HCT116 (cell line): Measurements from ENCODE around the gene LRRC75A. TPM values are rescaled to one million over a fixed set of nuclear protein-coding genes. Genes with fewer than 3 reads are reported as not detected.
A peak's percentile ranks its signal among the peaks of the same experiment; 100 is the strongest.

ENCODE experiments used
- ATAC-seq: fragments of 200-7000 bp; cut with Tn5 transposase; 2 replicates; pipeline ENCODE4 v1.9.1; 2020; ENCODE audit warnings: mild to moderate bottlenecking, moderate library complexity
- BruUV-seq: library from RNA; stranded (reverse); fragments of 400-500 nt; replicated peaks from 2 replicates; lab custom pipeline; 2021; lab: Mats Ljungman, UMichigan
- CTCF ChIA-PET: fragments of 300-600 bp; sonication (Branson Sonifier 250); formaldehyde crosslinking; loops from one replicate; lab custom pipeline; 2021; ENCODE audit warnings: antibody characterized with exemption; lab: Charles Lee
- POLR2A ChIA-PET: fragments of 300-600, 350-600 bp; sonication (Branson Sonifier 250); formaldehyde crosslinking; loops from one replicate; lab custom pipeline; 2021; ENCODE audit warnings: antibody characterized with exemption; lab: Charles Lee
- RAD21 ChIA-PET, 2 experiments: fragments of 300-600 bp; sonication (Branson Sonifier 250); formaldehyde crosslinking; loops; one replicate each; lab custom pipeline; 2023; ENCODE audit warnings: low total read pairs in 2 of 2; ENCODE audit not compliant: uncharacterized antibody in 2 of 2, unreplicated experiment in 2 of 2, low non-redundant PET in 1 of 2; lab: Charles Lee
- DNase-seq: peaks from one replicate; pipeline ENCODE4 v3.0.0-alpha.2; 2010; ENCODE audit warnings: low read depth, low spot score
- H2AFZ ChIP-seq: fragments of 200-600 bp; shearing (Covaris generic), sonication (generic); 2 replicates; pipeline ENCODE4 v1.6.1; 2017; ENCODE audit warnings: low read depth, mixed run types, mixed read lengths, antibody characterized with exemption, low read length; ENCODE audit not compliant: poor library complexity, severe bottlenecking
- H3K27ac ChIP-seq: 2 replicates; pipeline ENCODE4 v1.5.1; 2012; ENCODE audit warnings: low read depth, low read length
- H3K27me3 ChIP-seq: fragments of 200-600 bp; sonication (generic); 2 replicates; pipeline ENCODE4 v1.6.1; 2016; ENCODE audit warnings: mixed run types, low read length, mixed read lengths; ENCODE audit not compliant: insufficient read depth
- H3K36me3 ChIP-seq, 2 experiments: fragments of 200-500 bp in 1 of 2; fragments of 200-600 bp in 1 of 2; sonication (Bioruptor generic) in 1 of 2; sonication (generic) in 1 of 2; 2 replicates each; pipeline versions ENCODE4 v1.5.1 to v1.6.1; 2014 to 2016; ENCODE audit warnings: low read length in 2 of 2, inconsistent platforms in 1 of 2, mixed read lengths in 1 of 2, mixed run types in 1 of 2; ENCODE audit not compliant: insufficient read depth in 2 of 2, control insufficient read depth in 1 of 2
- H3K4me1 ChIP-seq, 2 experiments: fragments of 200-600 bp in 1 of 2; sonication (generic) in 1 of 2; 2 replicates each; pipeline versions ENCODE4 v1.5.1 to v1.6.1; 2012 to 2017; ENCODE audit warnings: low read length in 2 of 2, inconsistent platforms in 1 of 2, mild to moderate bottlenecking in 1 of 2, mixed read lengths in 1 of 2, mixed run types in 1 of 2, moderate library complexity in 1 of 2; ENCODE audit not compliant: insufficient read depth in 2 of 2, control insufficient read depth in 1 of 2
- H3K4me2 ChIP-seq: fragments of 200-600 bp; sonication (generic); 2 replicates; pipeline ENCODE4 v1.6.1; 2017; ENCODE audit warnings: mixed run types, low read length, mixed read lengths
- H3K4me3 ChIP-seq, 2 experiments: fragments of 200-600 bp in 1 of 2; sonication (generic) in 1 of 2; replicated peaks in 1 of 2; 2 replicates each; pipeline ENCODE4 v1.5.1; 2011 to 2016; ENCODE audit warnings: low read length in 2 of 2, control low read depth in 1 of 2, low read depth in 1 of 2, mild to moderate bottlenecking in 1 of 2, mixed read lengths in 1 of 2, mixed run types in 1 of 2
- H3K79me2 ChIP-seq: fragments of 200-600 bp; sonication (generic); 2 replicates; pipeline ENCODE4 v1.6.1; 2017; ENCODE audit warnings: mild to moderate bottlenecking, mixed run types, low read length, moderate library complexity, mixed read lengths; ENCODE audit not compliant: insufficient read depth
- H3K9ac ChIP-seq: fragments of 200-600 bp; sonication (generic); 2 replicates; pipeline ENCODE4 v1.6.1; 2016; ENCODE audit warnings: low read length, mixed read lengths
- H3K9me2 ChIP-seq: fragments of 200-600 bp; sonication (generic), shearing (Covaris generic); 2 replicates; pipeline ENCODE4 v1.6.1; 2017; ENCODE audit warnings: mixed run types, mild to moderate bottlenecking, moderate library complexity; ENCODE audit not compliant: insufficient read depth
- H3K9me3 ChIP-seq, 2 experiments: fragments of 200-500 bp in 1 of 2; fragments of 200-600 bp in 1 of 2; sonication (Bioruptor generic) in 1 of 2; sonication (generic) in 1 of 2; 2 replicates each; pipeline ENCODE4 v1.6.1; 2014 to 2017; ENCODE audit warnings: low read length in 2 of 2, mixed read lengths in 2 of 2, inconsistent platforms in 1 of 2, low read depth in 1 of 2, mild to moderate bottlenecking in 1 of 2, mixed run types in 1 of 2, moderate library complexity in 1 of 2; ENCODE audit not compliant: control insufficient read depth in 1 of 2, insufficient read depth in 1 of 2
- H4K20me1 ChIP-seq: fragments of 200-600 bp; sonication (generic), shearing (Covaris generic); 2 replicates; pipeline ENCODE4 v1.6.1; 2017; ENCODE audit warnings: mixed run types, mild to moderate bottlenecking, moderate library complexity; ENCODE audit not compliant: insufficient read depth
- CBX3 ChIP-seq: IDR thresholded peaks from 2 replicates; pipeline ENCODE4 v1.6.1; 2012; ENCODE audit warnings: low read depth
- ELF1 ChIP-seq: IDR thresholded peaks from 2 replicates; pipeline ENCODE4 v1.6.1; 2012; ENCODE audit warnings: low read depth, borderline replicate concordance
- FOSL1 ChIP-seq: IDR thresholded peaks from 2 replicates; pipeline ENCODE4 v1.6.1; 2012; ENCODE audit warnings: low read depth
- JUND ChIP-seq: IDR thresholded peaks from 2 replicates; pipeline ENCODE4 v1.6.1; 2012
- SIN3A ChIP-seq: IDR thresholded peaks from 2 replicates; pipeline ENCODE4 v1.6.1; 2012; ENCODE audit warnings: low read depth
- SP1 ChIP-seq: IDR thresholded peaks from 2 replicates; pipeline ENCODE4 v1.6.1; 2012; ENCODE audit warnings: low read depth
- SRF ChIP-seq: IDR thresholded peaks from 2 replicates; pipeline ENCODE4 v1.6.1; 2012; ENCODE audit warnings: low read depth
- YY1 ChIP-seq: IDR thresholded peaks from 2 replicates; pipeline ENCODE4 v1.6.1; 2011; ENCODE audit warnings: low read length, low read depth, moderate library complexity, mild to moderate bottlenecking; ENCODE audit not compliant: insufficient replicate concordance; ENCODE audit errors: extremely low read depth
- intact Hi-C: fragments of 100-400 bp; cut with micrococcal nuclease; formaldehyde crosslinking; loops from 2 replicates; pipeline ENCODE4 v1.10.0; 2022
- total RNA-seq: library from RNA; stranded (reverse); gene quantifications from one replicate; pipeline ENCODE4 v1.2.1, GENCODE V29; 2021; ENCODE audit not compliant: unreplicated experiment
- TF ChIP-seq, protein P1 (sequence below): IDR thresholded peaks from 2 replicates; pipeline ENCODE4 v1.6.1; 2012
- TF ChIP-seq, protein P2 (sequence below): IDR thresholded peaks from 2 replicates; pipeline ENCODE4 v1.6.1; 2012

Gene LRRC75A
- total RNA-seq, 1 experiment from 2014 or later = 2.3 TPM

DNA sequence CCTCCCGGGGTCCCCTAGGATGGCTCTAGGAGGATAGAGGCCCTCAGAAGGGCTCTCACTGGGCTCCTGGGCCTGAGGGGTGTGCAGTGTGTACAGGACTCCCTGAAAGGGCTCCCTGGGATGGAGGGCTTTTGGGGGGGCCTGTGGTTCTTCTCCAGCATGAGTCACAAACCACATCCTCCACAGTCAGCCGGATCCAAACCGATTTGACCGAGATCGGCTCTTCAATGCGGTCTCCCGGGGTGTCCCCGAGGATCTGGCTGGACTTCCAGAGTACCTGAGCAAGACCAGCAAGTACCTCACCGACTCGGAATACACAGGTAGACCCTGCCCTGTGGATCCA lies 72.1 kb downstream of the LRRC75A start:
- Histone ChIP-seq H4K20me1 (no peaks in the 10 kb centered on the region), H3K4me1 (peaks cover 40 to 46% of the 10 kb centered on the region in 2 experiments), H3K4me3 (peak overlapping the region in 1 of 2 experiments; percentile 32; a peak in 2 of 4 replicates), H3K9me2 (no peaks in the 10 kb centered on the region), H3K36me3 (no peaks in the 10 kb centered on the region), H3K9me3 (no peaks in the 10 kb centered on the region), H3K9ac (peak overlapping the region; percentile 42), H2AFZ (peak overlapping the region; percentile 68), H3K4me2 (peak overlapping the region; percentile 78), H3K27me3 (no peaks in the 10 kb centered on the region), H3K27ac (peak overlapping the region; percentile 81), H3K79me2 (no peaks in the 10 kb centered on the region)
- BruUV-seq = no TSS peak
- intact Hi-C loops = no loop called here
- CTCF ChIA-PET = interaction anchor here (1.7 kb wide), 1 partner anchor 8 kb away, joined by 15 read pairs; no protein-coding TSS in a partner anchor
- DNase-seq = no peak
- peak; percentile 60 for ATAC-seq
- POLR2A ChIA-PET = interaction anchor here (0.6 to 3.5 kb wide), 2 partner anchors 11 to 18 kb away, joined by 4 to 30 read pairs; no protein-coding TSS in a partner anchor
- TF ChIP-seq SRF = no peak
- TF ChIP-seq, protein P1, sequence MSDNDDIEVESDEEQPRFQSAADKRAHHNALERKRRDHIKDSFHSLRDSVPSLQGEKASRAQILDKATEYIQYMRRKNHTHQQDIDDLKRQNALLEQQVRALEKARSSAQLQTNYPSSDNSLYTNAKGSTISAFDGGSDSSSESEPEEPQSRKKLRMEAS = no peak
- TF ChIP-seq ELF1 = no peak
- no peak for TF ChIP-seq SIN3A
- TF ChIP-seq CBX3 = 0 out of 2 replicates have a peak, but pooled peaks have one; percentile 3
- TF ChIP-seq SP1 = peak; percentile 23; the same call in 1 of the 2 replicates
- peak; percentile 65 for TF ChIP-seq FOSL1
- TF ChIP-seq JUND = peak; percentile 23; the same call in 1 of the 2 replicates
- TF ChIP-seq, protein P2, sequence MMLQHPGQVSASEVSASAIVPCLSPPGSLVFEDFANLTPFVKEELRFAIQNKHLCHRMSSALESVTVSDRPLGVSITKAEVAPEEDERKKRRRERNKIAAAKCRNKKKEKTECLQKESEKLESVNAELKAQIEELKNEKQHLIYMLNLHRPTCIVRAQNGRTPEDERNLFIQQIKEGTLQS = no peak
- TF ChIP-seq YY1 = no peak
- RAD21 ChIA-PET = no interaction called here
